Measurements from ENCODE around the gene SH2D1B.
A peak's percentile ranks its signal among the peaks of the same experiment; 100 is the strongest.

The SH2D1B gene

GRCh38 chr1:162398999-162399580 is 12.8 kb downstream of the SH2D1B start:
- ChIA-PET CTCF (interaction anchor here (1.0 to 1.1 kb wide), 2 partner anchors 30 to 343 kb away, joined by 3 to 4 read pairs; no protein-coding TSS in a partner anchor), POLR2A (no interaction called here)
- Histone ChIP-seq H3K9me3 (ENCODE audit: control extremely low read depth in 1 of 5, control insufficient read depth in 4 of 5, insufficient read depth in 2 of 5, low read depth in 1 of 5, low read length in 4 of 5) (no peaks in the 10 kb centered on the region), H3K27ac (ENCODE audit: insufficient read depth in 1 of 2, low read depth in 1 of 2, low read length in 2 of 2, poor library complexity in 1 of 2, severe bottlenecking in 2 of 2) (no peak overlapping the region), H3K36me3 (ENCODE audit: control insufficient read depth in 4 of 4, insufficient read depth in 4 of 4, low read length in 3 of 4) (no peaks in the 10 kb centered on the region), H3K4me3 (ENCODE audit: control insufficient read depth in 1 of 7, extremely low read depth in 1 of 7, insufficient read depth in 4 of 7, low read depth in 2 of 7, low read length in 6 of 7) (no peak overlapping the region), H3K4me1 (ENCODE audit: control extremely low read depth in 1 of 4, control insufficient read depth in 4 of 4, insufficient read depth in 4 of 4, low read length in 3 of 4) (no peaks in the 10 kb centered on the region), H3K27me3 (replicated peaks in 2 of 5; ENCODE audit: control insufficient read depth in 4 of 5, insufficient read depth in 5 of 5, low read length in 4 of 5) (peaks cover 0 to 27% (median 4%) of the 10 kb centered on the region in 5 experiments)
- DNase-seq: no peak
- 94% methylated on average over 4 of the region's 8 CpGs for WGBS (ENCODE audit: insufficient coverage)

- no peak for DNase-seq
- Histone ChIP-seq H3K27me3 (replicated peaks in 2 of 5; ENCODE audit: control insufficient read depth in 4 of 5, insufficient read depth in 5 of 5, low read length in 4 of 5) (peaks cover 0 to 27% (median 4%) of the 10 kb centered on the region in 5 experiments), H3K36me3 (ENCODE audit: control insufficient read depth in 4 of 4, insufficient read depth in 4 of 4, low read length in 3 of 4) (no peaks in the 10 kb centered on the region), H3K9me3 (ENCODE audit: control extremely low read depth in 1 of 5, control insufficient read depth in 4 of 5, insufficient read depth in 2 of 5, low read depth in 1 of 5, low read length in 4 of 5) (no peaks in the 10 kb centered on the region), H3K4me1 (ENCODE audit: control extremely low read depth in 1 of 4, control insufficient read depth in 4 of 4, insufficient read depth in 4 of 4, low read length in 3 of 4) (no peaks in the 10 kb centered on the region), H3K4me3 (ENCODE audit: control insufficient read depth in 1 of 7, extremely low read depth in 1 of 7, insufficient read depth in 4 of 7, low read depth in 2 of 7, low read length in 6 of 7) (no peak overlapping the region), H3K27ac (ENCODE audit: insufficient read depth in 1 of 2, low read depth in 1 of 2, low read length in 2 of 2, poor library complexity in 1 of 2, severe bottlenecking in 2 of 2) (no peak overlapping the region)
- POLR2A ChIA-PET: no interaction called here
- no CpG with 5 or more reads among the region's 3 CpGs for WGBS (ENCODE audit: insufficient coverage)
- CTCF ChIA-PET: interaction anchor here (1.0 to 1.1 kb wide), 3 partner anchors 29 to 342 kb away, joined by 3 to 4 read pairs (median 4); no protein-coding TSS in a partner anchor
These were observed 13.9 kb downstream of the SH2D1B start for GRCh38 chr1:162397943-162398560.

GRCh38 chr1:162397039-162397448 is 14.9 kb downstream of the SH2D1B start:
- 100% methylated on average over 1 of the region's 3 CpGs for WGBS (ENCODE audit: insufficient coverage)

DNA sequence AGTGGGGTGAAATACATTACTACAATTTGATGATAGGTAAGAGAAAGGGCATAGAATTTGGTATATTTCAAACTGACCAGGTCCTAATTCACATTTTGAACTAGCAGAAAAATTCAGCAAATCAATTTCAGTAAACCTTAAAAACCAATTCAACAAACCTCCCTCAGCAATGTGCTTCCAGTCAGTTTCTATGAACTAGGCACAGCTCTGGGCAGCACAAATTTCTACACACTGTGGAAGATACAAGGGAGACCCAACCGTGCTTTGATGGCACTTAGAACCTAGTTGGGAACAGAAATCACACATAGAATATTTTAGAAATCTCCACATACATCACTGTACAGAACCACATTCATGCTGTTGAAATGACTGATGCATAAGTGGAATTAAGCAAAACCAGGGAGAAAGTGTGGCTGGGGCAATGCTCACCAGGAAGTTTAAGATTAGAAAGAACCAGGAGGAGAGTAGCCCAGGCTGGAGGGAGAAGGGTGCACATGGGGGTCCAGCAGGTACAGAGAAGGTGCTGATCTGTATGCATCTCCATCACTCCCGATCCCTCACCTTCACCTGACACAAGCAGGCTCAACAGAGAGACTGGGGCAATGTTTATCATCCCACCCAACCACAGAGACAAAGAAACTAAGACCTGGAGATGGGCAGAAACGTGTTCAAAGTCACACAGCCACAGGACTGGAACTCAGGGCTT is 15.6 kb downstream of the SH2D1B start:
- Histone ChIP-seq H3K4me3 (ENCODE audit: control insufficient read depth in 1 of 7, extremely low read depth in 1 of 7, insufficient read depth in 4 of 7, low read depth in 2 of 7, low read length in 6 of 7) (no peak overlapping the region), H3K27ac (ENCODE audit: insufficient read depth in 1 of 2, low read depth in 1 of 2, low read length in 2 of 2, poor library complexity in 1 of 2, severe bottlenecking in 2 of 2) (no peak overlapping the region), H3K27me3 (replicated peaks in 2 of 5; ENCODE audit: control insufficient read depth in 4 of 5, insufficient read depth in 5 of 5, low read length in 4 of 5) (peaks cover 0 to 27% (median 4%) of the 10 kb centered on the region in 5 experiments), H3K36me3 (ENCODE audit: control insufficient read depth in 4 of 4, insufficient read depth in 4 of 4, low read length in 3 of 4) (no peaks in the 10 kb centered on the region), H3K4me1 (ENCODE audit: control extremely low read depth in 1 of 4, control insufficient read depth in 4 of 4, insufficient read depth in 4 of 4, low read length in 3 of 4) (no peaks in the 10 kb centered on the region), H3K9me3 (ENCODE audit: control extremely low read depth in 1 of 5, control insufficient read depth in 4 of 5, insufficient read depth in 2 of 5, low read depth in 1 of 5, low read length in 4 of 5) (no peaks in the 10 kb centered on the region)
- 100% methylated on average over 1 of the region's 3 CpGs for WGBS (ENCODE audit: insufficient coverage)
- CTCF ChIA-PET: no interaction called here
- POLR2A ChIA-PET: no interaction called here
- DNase-seq: no peak

More at GRCh38 chr1:162397039-162397448, 14.9 kb downstream of the SH2D1B start:
- H3K4me1 ChIP-seq (ENCODE audit: control extremely low read depth in 1 of 4, control insufficient read depth in 4 of 4, insufficient read depth in 4 of 4, low read length in 3 of 4): no peaks in the 10 kb centered on the region
- ChIA-PET POLR2A (no interaction called here), CTCF (interaction anchor here (1.0 kb wide), 1 partner anchor 28 kb away, joined by 4 read pairs; no protein-coding TSS in a partner anchor)
- H3K4me3 ChIP-seq (ENCODE audit: control insufficient read depth in 1 of 7, extremely low read depth in 1 of 7, insufficient read depth in 4 of 7, low read depth in 2 of 7, low read length in 6 of 7): no peak overlapping the region
- H3K27ac ChIP-seq (ENCODE audit: insufficient read depth in 1 of 2, low read depth in 1 of 2, low read length in 2 of 2, poor library complexity in 1 of 2, severe bottlenecking in 2 of 2): no peak overlapping the region
- H3K36me3 ChIP-seq (ENCODE audit: control insufficient read depth in 4 of 4, insufficient read depth in 4 of 4, low read length in 3 of 4): no peaks in the 10 kb centered on the region
- DNase-seq: no peak
- peaks cover 0 to 27% (median 4%) of the 10 kb centered on the region in 5 experiments for H3K27me3 ChIP-seq (replicated peaks in 2 of 5; ENCODE audit: control insufficient read depth in 4 of 5, insufficient read depth in 5 of 5, low read length in 4 of 5)
- H3K9me3 ChIP-seq (ENCODE audit: control extremely low read depth in 1 of 5, control insufficient read depth in 4 of 5, insufficient read depth in 2 of 5, low read depth in 1 of 5, low read length in 4 of 5): no peaks in the 10 kb centered on the region

DNA sequence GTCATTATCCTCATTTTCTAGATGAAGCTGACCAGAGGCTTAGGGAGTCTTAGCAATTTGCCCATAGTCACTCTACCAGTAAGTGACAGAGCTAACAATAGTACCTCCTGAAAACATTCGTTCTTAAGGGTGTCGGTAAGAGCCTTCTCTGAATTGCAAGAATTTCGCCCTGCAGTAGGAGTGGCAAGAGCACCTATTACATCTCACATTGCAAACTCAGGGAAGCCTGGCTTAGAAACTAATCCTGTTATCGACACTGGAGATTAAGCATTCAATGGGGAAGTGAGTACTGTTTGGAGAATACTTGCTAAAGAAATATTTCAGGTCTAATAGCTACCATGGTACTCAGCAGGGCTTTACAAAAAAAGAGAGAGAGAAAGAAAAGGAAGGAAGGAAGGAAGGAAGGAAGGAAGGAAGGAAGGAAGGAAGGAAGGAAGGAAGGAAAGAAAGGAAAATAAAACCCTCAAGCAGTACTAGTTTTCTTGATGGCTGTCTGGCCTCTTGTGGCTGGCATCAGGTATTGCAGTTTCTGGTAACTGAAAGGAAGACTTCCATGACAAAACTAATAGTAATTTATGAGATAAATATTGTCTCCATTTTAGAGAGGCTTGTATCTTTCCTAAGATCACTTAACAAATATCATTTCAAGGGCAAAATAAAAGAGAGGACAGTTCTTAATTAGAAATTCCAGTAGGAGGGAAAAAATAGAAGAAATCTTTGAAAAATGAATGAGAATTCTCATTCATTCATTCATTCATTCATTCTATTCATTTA is 20.0 kb downstream of the SH2D1B start:
- POLR2A ChIA-PET: interaction anchor here (0.6 kb wide), 1 partner anchor 1336 kb away, joined by 6 read pairs; no protein-coding TSS in a partner anchor
- H3K4me3 ChIP-seq (ENCODE audit: control insufficient read depth in 1 of 7, extremely low read depth in 1 of 7, insufficient read depth in 4 of 7, low read depth in 2 of 7, low read length in 6 of 7): no peak overlapping the region
- H3K27me3 ChIP-seq (replicated peaks in 2 of 5; ENCODE audit: control insufficient read depth in 4 of 5, insufficient read depth in 5 of 5, low read length in 4 of 5): peaks cover 0 to 14% (median 4%) of the 10 kb centered on the region in 5 experiments
- CTCF ChIA-PET: interaction anchor here (0.9 to 3.2 kb wide), 9 partner anchors 9 to 336 kb away, joined by 3 to 15 read pairs (median 5); partner anchors contain the start of genes C1orf226 and NOS1AP
- no peaks in the 10 kb centered on the region for H3K36me3 ChIP-seq (ENCODE audit: control insufficient read depth in 4 of 4, insufficient read depth in 4 of 4, low read length in 3 of 4)
- H3K4me1 ChIP-seq (ENCODE audit: control extremely low read depth in 1 of 4, control insufficient read depth in 4 of 4, insufficient read depth in 4 of 4, low read length in 3 of 4): peaks cover 0 to 17% (median 3%) of the 10 kb centered on the region in 4 experiments
- no peak overlapping the region for H3K27ac ChIP-seq (ENCODE audit: insufficient read depth in 1 of 2, low read depth in 1 of 2, low read length in 2 of 2, poor library complexity in 1 of 2, severe bottlenecking in 2 of 2)
- peak; percentile 50 to 80 (median 76) for DNase-seq
- WGBS (ENCODE audit: insufficient coverage): 90% methylated on average over 2 of the region's 4 CpGs
- no peaks in the 10 kb centered on the region for H3K9me3 ChIP-seq (ENCODE audit: control extremely low read depth in 1 of 5, control insufficient read depth in 4 of 5, insufficient read depth in 2 of 5, low read depth in 1 of 5, low read length in 4 of 5)

DNA sequence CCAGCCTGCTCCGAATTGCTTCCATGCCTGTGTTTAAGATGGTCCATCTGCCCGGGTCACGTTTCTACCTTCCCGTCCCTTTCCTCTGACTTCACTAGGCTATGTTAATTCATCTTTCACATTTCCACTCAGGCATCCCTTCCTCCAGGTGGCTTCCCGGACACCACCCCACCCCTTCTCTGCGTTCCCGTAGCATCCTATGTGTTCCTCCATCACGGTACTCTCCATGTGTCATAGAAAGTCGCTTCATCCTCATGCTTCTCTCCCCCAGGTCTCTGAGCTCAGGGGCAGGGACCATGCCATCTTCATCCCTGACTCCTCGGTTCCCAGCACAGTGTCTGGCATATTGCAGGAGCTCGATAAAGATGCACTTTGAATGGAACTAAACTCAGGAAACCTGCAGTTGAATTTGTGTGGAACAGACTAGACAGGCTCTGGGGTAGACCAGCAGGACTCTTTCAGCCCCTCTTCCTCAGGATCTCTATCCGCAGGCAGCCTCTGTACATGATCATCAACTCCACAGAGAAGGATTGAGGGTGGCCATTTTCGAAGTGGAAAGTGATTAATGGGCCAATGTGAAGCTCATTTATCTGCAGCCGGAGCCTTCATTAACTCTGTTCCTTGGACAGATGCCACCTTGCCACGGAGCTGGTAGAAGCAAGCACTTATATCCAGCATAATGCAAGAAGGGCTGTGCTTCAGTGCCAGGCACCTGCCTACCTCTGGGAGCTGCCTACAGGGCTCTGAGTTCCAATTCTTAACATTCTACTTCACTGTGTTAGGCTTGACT is 21.3 kb downstream of the SH2D1B start:
- DNase-seq: no peak
- POLR2A ChIA-PET: no interaction called here
- WGBS (ENCODE audit: insufficient coverage): 88% methylated on average over 12 of the region's 15 CpGs
- no peaks in the 10 kb centered on the region for H3K9me3 ChIP-seq (ENCODE audit: control extremely low read depth in 1 of 5, control insufficient read depth in 4 of 5, insufficient read depth in 2 of 5, low read depth in 1 of 5, low read length in 4 of 5)
- peaks cover 0 to 3% (median 0%) of the 10 kb centered on the region in 5 experiments for H3K27me3 ChIP-seq (replicated peaks in 2 of 5; ENCODE audit: control insufficient read depth in 4 of 5, insufficient read depth in 5 of 5, low read length in 4 of 5)
- peaks cover 0 to 21% (median 3%) of the 10 kb centered on the region in 4 experiments for H3K4me1 ChIP-seq (ENCODE audit: control extremely low read depth in 1 of 4, control insufficient read depth in 4 of 4, insufficient read depth in 4 of 4, low read length in 3 of 4)
- no peaks in the 10 kb centered on the region for H3K36me3 ChIP-seq (ENCODE audit: control insufficient read depth in 4 of 4, insufficient read depth in 4 of 4, low read length in 3 of 4)
- CTCF ChIA-PET: interaction anchor here (0.7 to 3.2 kb wide), 11 partner anchors 12 to 341 kb away, joined by 3 to 15 read pairs (median 3); partner anchors contain the start of gene NOS1AP
- H3K4me3 ChIP-seq (ENCODE audit: control insufficient read depth in 1 of 7, extremely low read depth in 1 of 7, insufficient read depth in 4 of 7, low read depth in 2 of 7, low read length in 6 of 7): no peak overlapping the region
- H3K27ac ChIP-seq (ENCODE audit: insufficient read depth in 1 of 2, low read depth in 1 of 2, low read length in 2 of 2, poor library complexity in 1 of 2, severe bottlenecking in 2 of 2): no peak overlapping the region
